A673 (cell line): ENCODE results near the gene SRGAP1. TPM values are rescaled to one million over a fixed set of nuclear protein-coding genes. Genes with fewer than 3 reads are reported as not detected.

Source experiments
- BruUV-seq: library from RNA; stranded (reverse); fragments of 400-500 nt; replicated peaks from 2 replicates; lab custom pipeline; 2021; lab: Mats Ljungman, UMichigan
- CTCF ChIA-PET: fragments of 300-600 bp; sonication (Branson Sonifier 250); formaldehyde crosslinking; loops from one replicate; lab custom pipeline; 2022; ENCODE audit warnings: antibody characterized with exemption; lab: Charles Lee
- POLR2A ChIA-PET: fragments of 300-600 bp; sonication (Branson Sonifier 250); formaldehyde crosslinking; loops from one replicate; lab custom pipeline; 2022; ENCODE audit warnings: antibody characterized with exemption; ENCODE audit not compliant: low non-redundant PET; lab: Charles Lee
- DNase-seq: peaks from one replicate; pipeline ENCODE4 v3.0.0-alpha.2; 2015; ENCODE audit warnings: low spot score
- H3K27ac ChIP-seq: fragments of 200-600 bp; sonication (generic); 2 replicates; pipeline ENCODE4 v1.5.1; 2016; ENCODE audit warnings: mixed run types, low read depth, mild to moderate bottlenecking, mixed read lengths, antibody characterized with exemption, low read length; ENCODE audit not compliant: poor library complexity, severe bottlenecking
- H3K27me3 ChIP-seq: fragments of 200-600 bp; sonication (generic); replicated peaks from 2 replicates; pipeline ENCODE4 v1.6.1; 2017; ENCODE audit warnings: mixed run types, low read depth, mild to moderate bottlenecking, mixed read lengths, antibody characterized with exemption, low read length; ENCODE audit not compliant: insufficient read depth, poor library complexity
- H3K36me3 ChIP-seq: fragments of 200-600 bp; sonication (generic); 2 replicates; pipeline ENCODE4 v1.6.1; 2016; ENCODE audit warnings: mixed run types, mild to moderate bottlenecking, mixed read lengths, antibody characterized with exemption, low read length; ENCODE audit not compliant: insufficient read depth, poor library complexity, severe bottlenecking
- H3K4me1 ChIP-seq: fragments of 200-600 bp; sonication (generic); 2 replicates; pipeline ENCODE4 v1.6.1; 2017; ENCODE audit warnings: mixed run types, mild to moderate bottlenecking, mixed read lengths, antibody characterized with exemption, low read length; ENCODE audit not compliant: insufficient read depth, poor library complexity, severe bottlenecking
- H3K4me3 ChIP-seq: fragments of 200-600 bp; sonication (generic); 2 replicates; pipeline ENCODE4 v1.5.1; 2016; ENCODE audit warnings: low read depth, mixed run types, mild to moderate bottlenecking, mixed read lengths, low read length; ENCODE audit not compliant: poor library complexity, severe bottlenecking
- H3K9me3 ChIP-seq: fragments of 200-600 bp; sonication (generic); 2 replicates; pipeline ENCODE4 v1.6.1; 2016; ENCODE audit warnings: mixed run types, low read depth, mild to moderate bottlenecking, mixed read lengths, antibody characterized with exemption, low read length; ENCODE audit not compliant: poor library complexity, severe bottlenecking
- EZH2 ChIP-seq: fragments of 200-600 bp; sonication (generic); IDR thresholded peaks from 2 replicates; pipeline ENCODE4 v1.6.1; 2017; ENCODE audit warnings: borderline replicate concordance, low read depth, mild to moderate bottlenecking, mixed read lengths, antibody characterized with exemption, low read length; ENCODE audit not compliant: poor library complexity, severe bottlenecking
- intact Hi-C: fragments of 100-400 bp; cut with micrococcal nuclease; formaldehyde crosslinking; loops from one replicate; pipeline ENCODE4 v1.10.0; 2022; ENCODE audit not compliant: unreplicated experiment
- total RNA-seq: library from RNA; stranded (reverse); gene quantifications from 2 replicates; pipeline ENCODE4 v1.2.3, GENCODE V29; 2021
- TF ChIP-seq, protein P1 (sequence below): fragments of 300-800, 200-600 bp; sonication (generic); conservative IDR thresholded peaks from 2 replicates; pipeline ENCODE4 v1.5.1; 2017; ENCODE audit warnings: low read depth, mild to moderate bottlenecking, antibody characterized with exemption, low read length, moderate library complexity, mixed read lengths

The SRGAP1 gene
- total RNA-seq, 1 experiment from 2014 or later = 9.7 TPM

- Histone ChIP-seq H3K27ac (no peak overlapping the region), H3K36me3 (no peaks in the 10 kb centered on the region), H3K9me3 (no peaks in the 10 kb centered on the region), H3K4me3 (no peak overlapping the region), H3K4me1 (no peaks in the 10 kb centered on the region), H3K27me3 (no peaks in the 10 kb centered on the region)
- TF ChIP-seq EZH2 = no peak
- TF ChIP-seq, protein P1, sequence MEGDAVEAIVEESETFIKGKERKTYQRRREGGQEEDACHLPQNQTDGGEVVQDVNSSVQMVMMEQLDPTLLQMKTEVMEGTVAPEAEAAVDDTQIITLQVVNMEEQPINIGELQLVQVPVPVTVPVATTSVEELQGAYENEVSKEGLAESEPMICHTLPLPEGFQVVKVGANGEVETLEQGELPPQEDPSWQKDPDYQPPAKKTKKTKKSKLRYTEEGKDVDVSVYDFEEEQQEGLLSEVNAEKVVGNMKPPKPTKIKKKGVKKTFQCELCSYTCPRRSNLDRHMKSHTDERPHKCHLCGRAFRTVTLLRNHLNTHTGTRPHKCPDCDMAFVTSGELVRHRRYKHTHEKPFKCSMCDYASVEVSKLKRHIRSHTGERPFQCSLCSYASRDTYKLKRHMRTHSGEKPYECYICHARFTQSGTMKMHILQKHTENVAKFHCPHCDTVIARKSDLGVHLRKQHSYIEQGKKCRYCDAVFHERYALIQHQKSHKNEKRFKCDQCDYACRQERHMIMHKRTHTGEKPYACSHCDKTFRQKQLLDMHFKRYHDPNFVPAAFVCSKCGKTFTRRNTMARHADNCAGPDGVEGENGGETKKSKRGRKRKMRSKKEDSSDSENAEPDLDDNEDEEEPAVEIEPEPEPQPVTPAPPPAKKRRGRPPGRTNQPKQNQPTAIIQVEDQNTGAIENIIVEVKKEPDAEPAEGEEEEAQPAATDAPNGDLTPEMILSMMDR = no peak
- ChIA-PET POLR2A (interaction anchor here (0.5 kb wide), 1 partner anchor 176 kb away, joined by 3 read pairs; no protein-coding TSS in a partner anchor), CTCF (no interaction called here)
- intact Hi-C loops = no loop called here
- DNase-seq = no peak
- no TSS peak for BruUV-seq
Observed at GRCh38 chr12:63929426-63929825, 84.9 kb downstream of the SRGAP1 start.

GRCh38 chr12:63930971-63931370, 86.5 kb downstream of the SRGAP1 start:
- no peak for DNase-seq
- Histone ChIP-seq H3K4me1 (peaks cover 5% of the 10 kb centered on the region), H3K9me3 (no peaks in the 10 kb centered on the region), H3K4me3 (no peak overlapping the region), H3K36me3 (no peaks in the 10 kb centered on the region), H3K27ac (no peak overlapping the region), H3K27me3 (no peaks in the 10 kb centered on the region)
- CTCF ChIA-PET = no interaction called here
- POLR2A ChIA-PET = no interaction called here
- intact Hi-C loops = no loop called here
- TF ChIP-seq, protein P1 = no peak
- TF ChIP-seq EZH2 = no peak
- no TSS peak for BruUV-seq

DNA sequence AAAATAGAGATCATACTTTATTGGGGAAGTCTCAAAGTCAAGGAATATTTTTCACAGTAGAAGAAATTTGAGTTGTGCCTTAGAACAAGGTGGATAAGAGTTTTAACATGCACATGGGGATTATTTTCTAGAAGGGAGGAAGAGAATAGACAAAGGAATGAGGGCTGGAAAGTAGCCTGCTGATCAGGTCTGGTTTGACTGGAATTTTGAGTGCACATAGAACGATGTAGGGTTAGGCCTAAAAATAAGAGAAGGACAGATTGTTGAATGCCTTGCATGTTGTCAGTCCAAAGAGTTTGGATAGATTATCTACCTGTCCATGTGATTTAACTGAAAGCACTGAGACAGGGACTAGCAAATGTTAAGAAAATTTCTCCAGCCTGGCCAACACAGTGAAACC, 87.2 kb downstream of the SRGAP1 start:
- intact Hi-C loops = no loop called here
- BruUV-seq = no TSS peak
- Histone ChIP-seq H3K36me3 (no peaks in the 10 kb centered on the region), H3K4me1 (peaks cover 5% of the 10 kb centered on the region), H3K27ac (no peak overlapping the region), H3K4me3 (no peak overlapping the region), H3K27me3 (no peaks in the 10 kb centered on the region), H3K9me3 (no peaks in the 10 kb centered on the region)
- POLR2A ChIA-PET = no interaction called here
- no peak for DNase-seq
- CTCF ChIA-PET = no interaction called here
- TF ChIP-seq, protein P1 = no peak
- TF ChIP-seq EZH2 = no peak
